ENCODE data around the gene GRM7.

Gene GRM7

GRCh38 chr3:7322957-7323669 is 462.2 kb downstream of the GRM7 start:
- no peak for DNase-seq

DNA sequence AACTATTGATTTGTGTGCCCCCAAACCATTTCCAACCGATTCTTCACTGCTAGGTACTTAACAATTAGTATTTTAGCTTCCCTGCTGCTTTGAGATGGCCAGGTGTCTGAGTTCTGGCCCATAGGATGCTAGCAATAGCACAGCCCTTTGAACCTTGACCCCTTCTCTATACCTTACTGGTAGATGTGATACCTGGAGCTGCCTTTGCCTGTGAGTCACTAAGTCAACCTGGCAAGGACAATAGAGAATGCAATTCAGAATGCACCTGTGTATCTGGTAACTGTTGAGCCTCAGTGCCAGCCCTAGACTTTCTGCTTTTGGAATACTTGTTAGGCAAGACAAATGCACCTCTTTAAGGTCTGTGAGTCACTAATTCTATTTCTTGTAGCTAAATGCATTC is 467.4 kb downstream of the GRM7 start:
- no peak for DNase-seq

- DNase-seq: no peak
Measured at GRCh38 chr3:7332696-7333095, 471.8 kb downstream of the GRM7 start.

- no peak for DNase-seq
Measured at GRCh38 chr3:7333125-7333524, 472.2 kb downstream of the GRM7 start.

DNA sequence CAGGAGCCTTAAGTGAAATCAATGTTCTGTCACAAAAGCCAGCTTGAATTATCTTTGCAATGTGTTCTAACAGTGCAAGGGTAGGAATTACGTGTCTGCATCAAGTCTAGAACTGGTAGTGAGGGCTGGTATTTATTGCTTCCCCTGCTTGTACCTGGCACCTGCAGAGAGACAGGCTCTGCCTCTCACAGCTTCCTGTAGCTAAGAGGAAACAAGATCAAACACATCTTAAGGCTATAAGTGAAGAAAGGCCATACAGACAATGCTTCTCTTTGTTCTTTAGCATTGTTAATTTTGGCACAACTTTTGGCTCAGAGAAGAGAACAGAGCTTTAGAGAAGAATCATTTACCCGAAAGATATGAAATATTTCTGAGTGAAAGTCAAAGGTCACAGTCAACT is 479.9 kb downstream of the GRM7 start:
- no peak for DNase-seq

DNA sequence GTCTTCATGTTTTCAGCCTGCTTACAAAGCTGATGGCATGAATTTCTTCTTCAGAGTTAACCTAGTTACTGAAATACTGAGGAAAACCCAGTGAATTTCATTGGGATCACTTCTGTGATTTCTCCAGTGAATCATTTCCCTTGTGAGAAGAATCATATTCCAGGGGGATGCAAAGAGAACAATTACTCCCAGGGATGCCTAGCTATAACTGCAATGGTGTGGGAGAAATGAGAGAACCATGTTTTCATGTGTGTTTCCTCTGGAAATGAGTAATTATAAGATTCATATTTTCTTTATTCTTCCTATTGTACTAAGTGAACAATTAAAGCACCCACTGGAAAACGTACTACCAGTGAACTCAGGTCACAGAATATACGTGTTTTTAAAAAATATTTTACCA is 485.4 kb downstream of the GRM7 start:
- DNase-seq: no peak

DNA sequence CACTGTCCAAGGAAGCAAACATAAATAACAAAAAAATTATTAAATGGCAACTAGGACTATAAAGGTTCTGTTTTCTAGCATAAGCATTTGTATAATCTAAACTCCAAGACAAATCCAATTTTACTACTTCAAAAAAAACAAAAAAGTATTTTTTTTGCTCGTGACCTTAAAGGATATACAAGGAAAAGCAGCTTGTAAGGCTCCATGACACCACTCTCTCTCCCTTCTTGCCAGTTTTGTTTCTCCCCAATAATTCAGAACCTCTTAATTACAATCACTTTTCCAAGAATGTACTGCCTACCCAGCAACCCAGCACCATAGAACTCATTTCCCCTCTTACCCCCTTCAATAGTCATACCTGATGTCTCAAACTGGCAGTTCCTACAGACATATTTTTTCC is 496.2 kb downstream of the GRM7 start:
- no peak for DNase-seq

DNA sequence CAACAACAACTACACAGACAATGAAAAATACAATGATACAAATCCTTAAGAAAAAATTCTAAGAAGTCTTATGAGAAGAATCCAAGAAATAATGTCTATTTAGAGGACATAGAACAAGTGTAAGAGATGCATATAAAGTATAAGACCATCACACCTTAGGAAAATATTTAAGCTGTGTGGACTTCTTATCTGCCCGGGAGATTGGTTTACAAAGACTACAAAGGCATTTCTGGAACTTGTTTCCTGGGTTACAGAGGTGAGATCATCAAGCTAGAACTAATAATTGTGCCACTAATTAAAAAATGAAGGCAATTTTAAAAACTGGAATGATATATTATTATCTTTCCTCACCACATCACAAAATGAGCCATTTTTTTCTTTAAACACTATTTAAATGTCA is 507.1 kb downstream of the GRM7 start:
- no peak for DNase-seq

DNA sequence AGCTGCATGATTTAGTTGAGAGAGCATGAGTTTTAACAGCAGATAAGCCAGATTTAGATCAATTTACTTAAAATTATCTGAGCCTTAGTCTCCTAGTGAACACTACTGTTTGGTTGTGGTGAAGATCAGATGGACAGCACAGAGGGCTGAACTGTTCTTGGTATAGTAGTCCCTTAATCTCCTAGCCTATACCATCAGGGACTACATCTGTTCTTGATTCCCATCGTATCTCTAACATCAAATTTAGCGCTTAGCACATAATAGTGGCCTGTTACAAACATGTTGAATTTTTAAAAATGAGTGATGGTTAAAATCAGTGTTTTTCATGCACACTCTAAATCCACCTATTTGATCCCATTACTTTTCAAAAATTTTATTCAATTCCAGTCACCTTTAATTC is 507.7 kb downstream of the GRM7 start:
- DNase-seq: no peak

DNA sequence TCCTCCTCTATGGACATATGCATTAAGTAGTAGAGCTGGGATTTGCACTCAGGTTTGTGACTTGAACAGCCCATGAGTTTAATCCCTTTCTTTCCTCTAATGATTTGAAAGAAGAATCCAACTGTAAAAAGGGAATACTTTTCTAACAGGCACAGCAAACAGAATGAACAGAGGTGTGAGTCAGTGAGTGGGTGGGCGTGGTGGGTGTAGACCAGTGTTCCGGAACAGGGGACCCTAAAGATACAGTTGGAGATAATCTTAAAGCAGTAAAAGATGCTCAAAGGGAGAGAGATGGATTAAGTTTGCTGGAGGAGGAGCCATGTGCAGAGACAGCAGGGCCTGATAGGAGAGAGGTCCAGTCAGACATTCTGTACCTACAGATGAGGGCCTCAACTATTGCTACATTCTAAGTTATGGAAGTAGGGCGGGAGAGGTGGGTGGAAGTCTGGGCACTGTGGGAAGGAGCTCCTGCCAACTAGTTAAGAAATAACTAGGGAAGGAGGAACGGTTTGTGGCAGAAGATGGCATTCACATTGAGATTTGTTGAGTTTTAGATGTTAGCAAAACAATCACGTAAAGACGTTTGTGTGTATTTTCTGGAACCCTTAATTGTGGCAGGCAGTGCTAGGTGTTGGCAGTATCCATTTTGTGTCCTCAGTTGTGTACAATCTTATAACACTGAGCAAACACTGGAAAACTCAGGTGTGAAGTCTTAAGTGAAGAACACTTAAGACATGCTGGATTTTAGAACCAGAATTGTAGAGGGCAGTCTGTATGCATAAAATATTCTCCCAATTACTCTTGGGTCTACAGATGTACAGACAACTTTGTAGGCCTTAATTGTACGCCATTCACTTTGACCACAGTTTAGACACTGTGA is 511.0 kb downstream of the GRM7 start:
- no peak for DNase-seq

DNA sequence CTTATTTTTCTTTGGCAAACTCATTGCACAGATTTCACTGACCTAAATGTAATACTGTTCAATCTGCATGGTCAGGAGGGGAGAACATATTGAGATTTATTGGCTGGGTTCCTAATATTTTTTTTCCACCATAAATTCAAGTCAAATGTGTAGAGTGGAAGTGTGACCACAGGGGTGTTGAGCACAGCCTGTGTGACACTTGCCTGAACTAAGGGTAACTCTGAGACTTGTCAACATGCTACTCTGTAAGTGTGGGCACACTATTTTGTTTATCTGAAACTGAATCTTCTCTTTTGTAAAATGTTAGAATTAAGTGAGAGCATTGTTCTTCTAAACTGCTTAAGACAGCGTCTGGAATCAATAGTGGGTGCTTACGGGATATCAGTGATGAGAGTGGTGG is 516.2 kb downstream of the GRM7 start:
- no peak for DNase-seq

DNA sequence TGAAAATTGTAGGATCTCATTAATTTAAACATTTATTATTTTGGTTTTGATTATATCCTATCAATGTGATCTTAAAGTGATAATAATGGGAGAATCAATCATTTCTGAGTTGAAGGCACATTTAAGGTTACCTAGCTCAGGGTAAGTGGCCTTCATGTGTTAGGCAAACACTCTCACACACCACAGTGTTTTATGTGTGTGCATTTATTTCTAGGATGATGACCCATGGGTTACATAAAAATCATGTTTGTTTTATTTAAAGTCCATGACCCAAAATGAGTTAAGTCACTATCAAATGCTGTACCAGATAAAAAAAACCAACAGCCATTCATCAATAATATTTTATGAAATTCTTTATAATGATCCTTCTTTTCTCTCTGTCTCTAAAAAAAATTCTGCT is 520.8 kb downstream of the GRM7 start:
- no peak for DNase-seq

- DNase-seq: no peak
Measured at GRCh38 chr3:7382293-7383010, 521.5 kb downstream of the GRM7 start.

DNA sequence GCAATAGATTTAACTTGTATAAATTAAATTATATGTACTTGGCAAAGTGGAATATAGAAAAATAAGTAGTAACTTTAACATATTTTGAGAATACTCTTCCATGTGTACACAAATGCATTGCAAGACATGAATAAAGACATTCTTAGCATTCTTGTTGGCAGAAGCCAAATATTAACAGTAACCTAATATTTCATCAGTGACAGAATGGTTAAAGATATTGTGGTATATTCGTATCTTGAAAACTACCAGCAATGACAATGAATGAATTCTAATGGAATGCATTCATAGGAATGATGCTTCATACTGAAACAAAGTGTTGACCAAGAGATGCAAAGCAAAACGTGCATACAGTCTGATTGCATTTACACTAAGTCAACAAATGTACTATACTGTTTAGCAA is 524.7 kb downstream of the GRM7 start:
- DNase-seq: no peak

GRCh38 chr3:7388026-7388425 is 527.1 kb downstream of the GRM7 start:
- no peak for DNase-seq

DNA sequence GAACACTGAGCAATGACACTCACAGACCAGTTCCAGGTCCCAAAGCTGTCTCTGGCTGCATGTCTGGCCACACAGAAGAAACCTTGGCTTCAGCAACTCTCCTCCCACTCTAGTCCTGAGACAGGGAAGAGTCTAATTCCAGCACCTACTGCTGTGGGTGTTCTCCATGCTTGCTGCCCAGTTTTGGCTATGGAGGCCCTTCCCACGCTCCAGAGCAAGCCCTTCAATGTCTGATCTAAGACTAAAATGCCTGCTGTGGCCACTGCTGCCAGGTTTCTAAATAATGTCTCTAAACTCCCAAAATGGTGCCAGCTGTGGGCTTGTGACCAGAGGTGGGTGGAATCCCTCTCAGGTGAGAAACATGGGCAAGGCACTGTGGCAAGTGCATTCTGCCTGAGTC is 531.3 kb downstream of the GRM7 start:
- no peak for DNase-seq

GRCh38 chr3:7393944-7394605 is 533.2 kb downstream of the GRM7 start:
- DNase-seq: no peak

DNA sequence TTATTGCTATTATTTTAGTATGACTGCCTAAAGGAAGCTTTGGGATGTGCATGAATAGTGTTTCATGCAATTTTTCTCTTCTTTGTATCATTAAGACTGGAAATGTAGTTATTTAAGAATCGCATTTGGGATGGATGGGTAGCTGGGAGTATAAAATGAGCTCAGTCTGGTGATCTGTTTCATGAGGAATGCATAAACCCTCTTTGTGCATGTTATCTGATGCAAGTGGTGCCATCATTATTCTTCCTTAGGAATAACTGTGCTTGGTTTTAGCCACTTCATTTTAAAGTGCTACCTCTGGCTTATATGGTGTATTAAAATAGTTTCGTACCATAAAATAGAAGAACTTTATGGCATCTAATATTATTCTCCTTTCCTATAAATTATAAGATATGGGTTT is 535.6 kb downstream of the GRM7 start:
- DNase-seq: no peak

DNA sequence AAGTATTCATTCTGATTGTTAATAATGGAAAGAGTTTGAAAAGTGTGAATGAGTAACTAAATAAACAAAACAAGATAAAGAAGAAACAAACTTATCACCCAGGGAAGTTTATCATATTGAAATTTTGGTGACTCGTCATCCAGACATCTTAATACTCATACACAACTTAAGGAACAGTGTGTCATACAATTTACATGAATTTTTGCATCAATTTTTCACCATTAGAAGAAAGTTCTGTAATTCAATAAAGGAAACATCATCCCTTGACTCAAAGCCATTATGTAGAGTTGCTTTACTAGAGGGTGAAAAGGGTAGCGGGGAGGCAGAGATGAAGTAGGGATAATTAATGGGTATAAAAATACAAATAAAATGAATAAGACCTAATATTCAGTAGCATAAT is 536.2 kb downstream of the GRM7 start:
- no peak for DNase-seq

DNA sequence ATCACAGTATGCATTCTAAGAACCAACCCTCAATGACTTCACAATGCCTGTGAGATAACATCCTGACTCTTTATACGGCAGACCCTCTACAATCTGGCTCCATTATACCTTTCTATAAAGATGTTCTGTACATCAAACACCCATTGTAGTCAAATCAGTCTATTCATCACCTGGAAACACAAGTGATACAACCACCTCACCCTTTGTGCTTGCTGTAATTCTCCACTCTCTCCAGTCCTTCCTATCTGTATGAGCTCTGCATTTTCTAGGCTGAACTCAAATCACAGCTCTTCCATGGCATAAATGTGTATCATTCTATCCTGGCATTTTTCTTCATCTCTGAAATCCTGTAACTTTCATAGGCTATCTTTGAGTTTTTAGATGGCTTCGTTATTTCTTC is 539.4 kb downstream of the GRM7 start:
- no peak for DNase-seq

- DNase-seq: no peak
Measured at GRCh38 chr3:7401418-7401817, 540.5 kb downstream of the GRM7 start.

DNA sequence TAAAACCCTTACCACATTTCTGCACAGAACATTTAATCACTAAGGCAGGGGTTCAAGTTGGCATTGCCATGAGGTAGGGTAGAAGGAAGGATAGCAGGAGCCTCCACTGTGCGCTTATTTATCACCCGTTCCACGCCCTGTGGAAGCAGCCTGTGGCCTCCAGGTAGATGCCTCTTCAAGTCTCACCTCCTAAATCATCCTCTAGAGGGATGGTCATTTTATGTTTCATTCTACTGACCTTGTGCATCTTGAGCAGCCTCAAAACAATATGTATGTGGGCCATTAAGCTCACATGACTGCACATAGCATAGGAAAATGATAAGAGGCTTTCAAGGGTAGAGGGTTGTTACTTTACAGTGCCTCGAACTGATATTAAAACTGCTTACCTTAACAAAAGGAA is 546.2 kb downstream of the GRM7 start:
- DNase-seq: no peak

DNA sequence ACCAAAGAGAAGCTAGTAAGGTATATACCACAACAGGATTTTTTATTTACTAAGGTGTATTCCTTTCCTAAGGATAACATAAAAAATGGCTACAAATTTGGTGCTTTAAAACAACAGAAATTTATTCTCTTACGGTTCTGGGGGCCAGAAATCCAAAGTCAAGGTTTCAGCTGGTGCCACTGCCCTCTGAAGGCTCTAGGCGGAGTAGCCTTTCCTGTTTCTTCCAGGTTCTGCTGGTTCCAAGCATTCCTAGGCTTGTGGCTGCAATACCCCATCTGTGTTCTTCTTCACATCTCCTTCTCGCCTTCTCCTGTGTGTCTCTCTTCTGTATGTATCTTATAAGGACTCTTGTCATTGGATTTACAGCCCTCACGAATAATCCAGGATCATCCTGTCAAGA is 549.9 kb downstream of the GRM7 start:
- no peak for DNase-seq

Measured in NCI-H446 (cell line).